ENCODE data around the gene KBTBD2.

GRCh38 chr7:32858648-32859047, 32.9 kb downstream of the KBTBD2 start:
- TF ChIP-seq EZH2 (IDR thresholded peaks at IDR 0.05; ENCODE audit: insufficient read depth, poor library complexity, severe bottlenecking) (no peak), EZH2phosphoT487 (IDR thresholded peaks at IDR 0.05; ENCODE audit: insufficient read depth, low read depth) (no peak)
